SIG-M5 treated with dmso at 0.1 percent for 504 hours (cell line): ENCODE measurements around the gene TUBG1.

Experiments
- DNase-seq: peaks from one replicate; lab custom pipeline; 2025; ENCODE audit not compliant: unreplicated experiment; lab: John Stamatoyannopoulos, UW

The TUBG1 gene

DNA sequence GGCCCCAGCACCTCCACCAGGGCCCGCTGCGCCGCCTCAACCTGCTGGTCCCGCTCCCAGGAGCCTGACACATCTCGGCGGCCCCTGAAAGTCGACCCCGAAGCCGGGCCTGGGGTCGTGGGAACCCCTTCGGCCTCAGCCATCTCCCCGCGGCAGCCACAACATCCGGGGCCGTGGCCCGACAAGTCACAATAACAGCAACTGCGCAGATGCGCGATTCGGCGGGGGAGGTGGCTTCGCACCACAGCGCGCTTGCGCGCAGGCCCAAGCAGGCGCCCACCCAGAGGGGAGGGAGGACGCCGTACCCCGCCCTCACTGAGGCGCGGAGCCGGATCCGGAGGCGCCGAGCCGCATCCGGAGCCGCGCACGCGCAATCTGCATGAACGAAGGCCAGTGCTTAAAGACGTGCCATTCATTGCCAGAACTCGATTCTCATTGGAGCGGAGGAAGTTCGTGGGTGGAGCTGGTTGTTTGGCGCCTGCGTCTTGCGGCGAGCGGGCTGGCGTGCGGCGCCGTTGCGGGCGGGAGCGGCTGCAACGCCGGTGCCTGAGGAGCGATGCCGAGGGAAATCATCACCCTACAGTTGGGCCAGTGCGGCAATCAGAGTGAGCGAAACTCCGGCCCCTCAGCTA, at the start of gene TUBG1, which contains the start of gene RETREG3:
TUBG1 (plus strand) TSS at position 502 of the 632 bp plus-strand sequence; CDS start at position 557, 55 bp downstream.
RETREG3 (minus strand) TSS at position 193 of the 632 bp plus-strand sequence; CDS start at position 143, 50 bp downstream.
- peak; percentile 99 for DNase-seq

- no peak for DNase-seq
Observed at GRCh38 chr17:42560246-42560645, 49.2 kb upstream of the TUBG1 start.

GRCh38 chr17:42561897-42562387, 47.5 kb upstream of the TUBG1 start, which contains the start of gene COASY:
Gene COASY (plus strand): TSS chr17:42562148. CDS start chr17:42562623, 475 bp downstream.
- DNase-seq: peak; percentile 95

- DNase-seq: peak; percentile 32
Observed at GRCh38 chr17:42562388-42563142, 46.9 kb upstream of the TUBG1 start.

DNA sequence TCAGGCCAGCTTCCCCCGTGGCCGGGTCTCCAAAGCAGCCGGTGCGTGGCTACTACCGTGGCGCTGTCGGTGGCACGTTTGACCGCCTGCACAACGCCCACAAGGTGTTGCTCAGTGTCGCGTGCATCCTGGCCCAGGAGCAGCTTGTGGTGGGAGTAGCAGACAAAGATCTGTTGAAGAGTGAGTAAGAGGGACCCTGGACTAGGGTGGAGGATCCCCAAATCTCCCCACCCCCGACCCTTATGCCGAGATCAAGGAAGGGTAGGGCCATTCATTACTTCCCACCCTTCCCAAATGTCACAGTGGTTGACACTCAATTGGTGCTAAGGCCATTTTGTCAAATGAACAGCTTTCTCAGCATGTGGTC, 46.4 kb upstream of the TUBG1 start:
- no peak for DNase-seq

DNA sequence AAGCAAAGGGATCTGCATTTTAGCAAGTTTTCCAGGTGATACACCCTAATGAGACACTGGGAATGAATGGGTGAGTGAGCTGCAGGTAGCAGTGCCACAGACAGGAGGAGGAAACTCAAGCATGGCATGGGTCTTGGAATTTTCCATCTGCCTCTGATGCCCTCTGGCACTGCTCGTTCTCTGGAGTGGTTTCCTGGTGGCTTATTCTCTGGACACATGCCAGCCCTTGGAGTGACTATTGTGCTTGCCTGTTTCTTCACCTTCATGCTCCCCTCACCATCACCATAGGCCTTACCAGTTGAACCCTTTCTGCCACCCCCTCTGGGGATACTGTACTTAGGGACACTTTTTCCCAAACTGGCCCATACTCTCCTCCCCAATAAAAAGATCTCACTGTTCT, 45.9 kb upstream of the TUBG1 start:
- no peak for DNase-seq

- no peak for DNase-seq
Observed at GRCh38 chr17:42563950-42564349, 45.5 kb upstream of the TUBG1 start.

GRCh38 chr17:42564815-42565522, 44.5 kb upstream of the TUBG1 start:
- no peak for DNase-seq

GRCh38 chr17:42565523-42566214, 43.8 kb upstream of the TUBG1 start:
- DNase-seq: no peak

- DNase-seq: no peak
Observed at GRCh38 chr17:42566215-42566882, 43.1 kb upstream of the TUBG1 start.

DNA sequence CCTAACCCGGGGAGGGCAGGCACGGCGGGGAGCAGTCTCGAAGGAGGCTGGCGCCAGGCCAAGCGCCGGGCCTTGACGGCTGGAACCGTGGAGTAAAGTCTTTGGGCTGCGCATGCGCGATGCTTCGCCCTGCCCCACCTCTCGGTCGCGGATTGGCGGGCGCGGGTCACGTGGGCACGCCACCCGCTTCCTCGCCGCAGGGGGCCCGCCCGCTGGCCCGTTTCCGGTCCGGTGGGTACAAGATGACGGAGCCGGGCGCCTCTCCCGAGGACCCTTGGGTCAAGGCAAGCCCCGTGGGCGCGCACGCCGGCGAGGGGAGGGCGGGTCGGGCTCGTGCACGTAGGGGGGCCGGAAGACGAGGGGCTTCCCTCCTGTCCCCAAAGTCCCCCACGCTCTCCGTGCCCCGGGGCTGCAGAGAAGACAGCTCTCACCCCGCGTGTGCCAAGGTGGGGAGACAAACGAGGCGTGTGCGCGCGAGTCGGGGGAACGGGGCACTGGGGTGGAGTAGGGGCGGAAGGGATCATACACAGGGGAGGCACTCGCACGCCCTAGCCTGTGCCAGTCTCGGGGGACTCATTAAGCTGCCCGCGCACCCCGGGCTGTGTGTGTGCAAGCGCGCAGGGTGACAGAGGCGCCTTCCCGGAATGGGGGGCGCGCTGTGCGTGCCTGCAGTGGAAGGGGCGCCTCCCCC, 42.5 kb upstream of the TUBG1 start, which contains the start of gene MLX:
MLX (plus strand) TSS at position 218 of the 691 bp plus-strand sequence; CDS start at position 243, 25 bp downstream.
- DNase-seq: peak; percentile 87

DNA sequence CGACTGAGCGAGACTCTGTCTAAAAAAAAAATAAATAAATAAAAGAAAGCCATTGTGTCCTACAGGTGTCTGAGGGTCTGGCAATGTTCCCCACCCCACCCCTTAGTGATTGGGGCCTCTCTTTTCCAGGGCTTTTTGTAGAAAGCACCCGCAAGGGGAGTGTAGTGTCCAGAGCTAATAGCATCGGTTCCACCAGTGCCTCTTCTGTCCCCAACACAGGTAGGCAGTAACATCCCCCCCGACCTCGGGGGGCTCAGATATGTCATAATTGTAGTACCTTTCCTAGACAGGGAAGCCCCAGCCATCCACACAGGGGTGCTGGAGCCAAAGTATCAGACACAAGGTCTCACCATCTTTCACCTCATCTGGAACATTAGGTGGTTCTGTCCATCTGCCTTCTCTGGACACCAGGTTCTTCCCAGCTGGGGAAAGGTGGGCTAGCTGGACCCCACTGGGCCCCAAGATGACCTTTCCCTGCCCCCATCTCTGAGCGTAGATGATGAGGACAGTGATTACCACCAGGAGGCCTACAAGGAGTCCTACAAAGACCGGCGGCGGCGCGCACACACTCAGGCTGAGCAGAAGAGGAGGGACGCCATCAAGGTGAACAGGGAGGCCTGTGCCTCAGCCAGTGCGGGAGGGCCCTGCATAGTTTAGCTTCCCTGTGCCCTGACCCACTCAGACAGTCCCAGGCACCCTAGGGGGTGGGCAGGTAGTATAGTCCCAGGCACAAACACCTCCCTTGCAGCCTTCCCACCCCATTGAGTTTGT, 41.0 kb upstream of the TUBG1 start:
- no peak for DNase-seq

GRCh38 chr17:42571435-42572225, 37.9 kb upstream of the TUBG1 start:
- no peak for DNase-seq

GRCh38 chr17:42573095-42573494, 36.4 kb upstream of the TUBG1 start:
- no peak for DNase-seq

DNA sequence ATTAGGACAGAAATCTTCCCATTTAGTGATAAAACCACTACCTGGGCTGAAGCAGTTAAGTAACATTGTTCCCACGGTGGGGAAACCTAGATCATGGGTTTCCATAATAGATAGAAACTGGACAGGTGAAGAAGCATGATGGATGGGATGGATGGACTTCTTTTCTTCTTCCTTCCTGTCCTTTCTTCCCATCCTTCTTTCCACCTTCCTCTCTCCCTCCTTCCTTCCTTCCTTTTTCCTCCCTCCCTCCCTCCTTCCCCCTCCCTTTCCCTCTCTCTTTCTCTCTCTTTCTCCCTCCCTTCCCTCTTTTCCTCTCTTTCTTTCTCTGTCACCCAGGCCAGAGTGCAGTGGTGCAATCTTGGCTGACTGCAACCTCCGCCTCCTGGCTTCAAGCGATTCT, 35.0 kb upstream of the TUBG1 start:
- no peak for DNase-seq

- DNase-seq: no peak
Observed at GRCh38 chr17:42577140-42577531, 32.3 kb upstream of the TUBG1 start.

GRCh38 chr17:42577532-42578281, 31.8 kb upstream of the TUBG1 start, which contains the start of gene PSMC3IP:
Gene PSMC3IP (minus strand): TSS chr17:42577729. CDS start chr17:42577686, 43 bp downstream.
- DNase-seq: peak; percentile 98
